GM20431 (cell line): ENCODE measurements around the gene MEN1.

Source experiments
- in situ Hi-C: fragments of 300-500 bp; cut with MseI, MboI; formaldehyde crosslinking; loops from one replicate; pipeline ENCODE4 v1.15.0; 2020; ENCODE audit warnings: low sequenced_read_pairs; ENCODE audit not compliant: unreplicated experiment

The MEN1 gene

GRCh38 chr11:64810271-64810890, at the start of gene MEN1:
MEN1 (minus strand) TSS chr11:64810551; CDS start chr11:64810109, 442 bp downstream.
- in situ Hi-C loops = no loop called here

- in situ Hi-C loops = no loop called here
Measured at GRCh38 chr11:64859542-64860414, 49.4 kb upstream of the MEN1 start.

- in situ Hi-C loops = no loop called here
Measured at GRCh38 chr11:64858467-64859263, 48.3 kb upstream of the MEN1 start.

- in situ Hi-C loops = no loop called here
Measured at GRCh38 chr11:64857485-64857884, 47.1 kb upstream of the MEN1 start.

GRCh38 chr11:64856382-64857227, 46.3 kb upstream of the MEN1 start:
- in situ Hi-C loops = no loop called here

GRCh38 chr11:64855596-64856304, 45.4 kb upstream of the MEN1 start:
- in situ Hi-C loops = no loop called here

- in situ Hi-C loops = no loop called here
Measured at GRCh38 chr11:64854534-64855502, 44.5 kb upstream of the MEN1 start.

- in situ Hi-C loops = no loop called here
Measured at GRCh38 chr11:64854157-64854533, 43.8 kb upstream of the MEN1 start.

GRCh38 chr11:64853709-64854108, 43.4 kb upstream of the MEN1 start:
- in situ Hi-C loops = no loop called here

GRCh38 chr11:64852804-64853509, 42.6 kb upstream of the MEN1 start:
- in situ Hi-C loops = no loop called here

GRCh38 chr11:64851831-64852351, 41.5 kb upstream of the MEN1 start:
- in situ Hi-C loops = no loop called here

GRCh38 chr11:64850979-64851567, 40.7 kb upstream of the MEN1 start:
- in situ Hi-C loops = no loop called here

- in situ Hi-C loops = loop anchor here (10.0 kb wide), 1 partner anchor 45 kb away; no protein-coding TSS in a partner anchor
Measured at GRCh38 chr11:64849598-64850356, 39.4 kb upstream of the MEN1 start.

GRCh38 chr11:64848826-64849597, 38.7 kb upstream of the MEN1 start:
- in situ Hi-C loops = loop anchor here (10.0 kb wide), 1 partner anchor 46 kb away; no protein-coding TSS in a partner anchor

- in situ Hi-C loops = loop anchor here (10.0 kb wide), 1 partner anchor 46 kb away; no protein-coding TSS in a partner anchor
Measured at GRCh38 chr11:64848214-64848825, 38.0 kb upstream of the MEN1 start.
